Esophagus muscularis mucosa (tissue), 4 donors: ENCODE results near the gene ZNF724.

Experiments
- EP300 ChIP-seq: sonication (generic); formaldehyde crosslinking; IDR thresholded peaks from one replicate; pipeline ENCODE4 v1.6.1; 2017; ENCODE audit warnings: antibody characterized with exemption
- POLR2A ChIP-seq: fragments of 450-650 bp; IDR thresholded peaks from one replicate; pipeline ENCODE4 v1.6.1; 2017; ENCODE audit warnings: antibody characterized with exemption, moderate library complexity, mild to moderate bottlenecking, low read depth
- POLR2AphosphoS5 ChIP-seq, 2 donors: sonication (generic); formaldehyde crosslinking; IDR thresholded peaks; one replicate each; pipeline ENCODE4 v1.6.1; 2017; ENCODE audit warnings: antibody characterized with exemption in 2 of 2
- TF ChIP-seq, protein P1 (sequence below), 3 experiments: fragments of 200-600 bp in 2 of 3; fragments of 450-650 bp in 1 of 3; sonication (generic) in 2 of 3; IDR thresholded peaks; one replicate each; pipeline ENCODE4 v1.5.1; 2017 to 2019; ENCODE audit warnings: antibody characterized with exemption in 3 of 3, mild to moderate bottlenecking in 2 of 3, moderate library complexity in 1 of 3

DNA sequence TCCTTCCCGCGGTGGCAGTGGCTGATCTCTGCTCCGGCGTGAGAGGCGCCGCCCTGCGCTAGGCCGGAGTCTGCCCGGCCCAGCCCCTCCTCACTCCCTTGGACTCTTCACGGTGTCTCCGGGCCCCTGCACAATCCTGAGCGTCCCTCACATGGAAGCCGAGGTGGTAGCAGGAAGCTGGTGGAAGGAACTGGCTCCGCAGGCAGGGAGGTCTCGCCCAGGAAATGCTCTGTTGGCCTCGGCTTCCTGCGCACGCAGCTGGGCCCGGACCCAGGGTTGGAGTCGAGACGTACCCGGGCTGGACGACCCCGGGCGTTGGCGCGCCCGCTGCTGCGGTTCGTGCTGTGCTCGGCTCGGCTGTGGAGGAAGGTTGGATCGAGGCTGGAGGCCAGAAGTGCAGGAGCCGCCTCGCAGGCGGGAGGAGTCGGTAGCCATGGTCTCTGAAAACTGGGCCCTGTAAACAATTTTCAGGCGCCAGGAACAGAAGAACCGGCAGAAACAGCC lies 46.3 kb downstream of the ZNF724 start:
- TF ChIP-seq, protein P1, sequence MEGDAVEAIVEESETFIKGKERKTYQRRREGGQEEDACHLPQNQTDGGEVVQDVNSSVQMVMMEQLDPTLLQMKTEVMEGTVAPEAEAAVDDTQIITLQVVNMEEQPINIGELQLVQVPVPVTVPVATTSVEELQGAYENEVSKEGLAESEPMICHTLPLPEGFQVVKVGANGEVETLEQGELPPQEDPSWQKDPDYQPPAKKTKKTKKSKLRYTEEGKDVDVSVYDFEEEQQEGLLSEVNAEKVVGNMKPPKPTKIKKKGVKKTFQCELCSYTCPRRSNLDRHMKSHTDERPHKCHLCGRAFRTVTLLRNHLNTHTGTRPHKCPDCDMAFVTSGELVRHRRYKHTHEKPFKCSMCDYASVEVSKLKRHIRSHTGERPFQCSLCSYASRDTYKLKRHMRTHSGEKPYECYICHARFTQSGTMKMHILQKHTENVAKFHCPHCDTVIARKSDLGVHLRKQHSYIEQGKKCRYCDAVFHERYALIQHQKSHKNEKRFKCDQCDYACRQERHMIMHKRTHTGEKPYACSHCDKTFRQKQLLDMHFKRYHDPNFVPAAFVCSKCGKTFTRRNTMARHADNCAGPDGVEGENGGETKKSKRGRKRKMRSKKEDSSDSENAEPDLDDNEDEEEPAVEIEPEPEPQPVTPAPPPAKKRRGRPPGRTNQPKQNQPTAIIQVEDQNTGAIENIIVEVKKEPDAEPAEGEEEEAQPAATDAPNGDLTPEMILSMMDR (IDR thresholded peaks at IDR 0.05), result no peak
- TF ChIP-seq EP300, result no peak
- TF ChIP-seq POLR2AphosphoS5 (IDR thresholded peaks at IDR 0.05), result no peak
- TF ChIP-seq POLR2A, result no peak
